Activated CD4-positive, alpha-beta T cell treated with anti-CD3 and anti-CD28 coated beads, Interleukin-2, amount 50 U/mL, for 4 hours (primary cell): ENCODE results near the gene GSTM3.
"Not testable (repeated sequence)": the region's sequence is repeated elsewhere in the genome, so short reads cannot be mapped to it uniquely, and the experiment has no call there.

Experiments
- DNase-seq, 2 experiments: peaks; one replicate each; pipeline ENCODE4 v3.0.0-alpha.2; 2020

Gene GSTM3

DNA sequence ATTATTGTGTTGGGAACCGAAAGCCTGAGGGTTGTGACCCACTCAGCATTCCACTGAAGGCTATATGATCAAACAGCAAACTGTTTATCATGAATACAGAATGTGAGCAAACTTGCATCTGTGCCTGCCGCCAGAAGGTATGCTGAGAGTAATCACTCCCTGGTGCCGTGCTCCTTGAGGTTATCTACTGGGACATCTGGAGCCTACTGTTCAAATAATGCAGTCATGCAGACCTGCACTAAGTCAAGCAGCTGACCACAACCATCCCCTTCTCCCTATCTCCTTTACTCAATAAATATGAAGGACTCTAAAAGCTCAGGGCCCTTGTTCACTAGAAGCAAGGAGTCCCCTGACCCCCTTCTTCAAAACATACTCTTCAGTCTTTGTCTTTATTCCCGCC is 15.3 kb downstream of the GSTM3 start:
- no peak for DNase-seq

DNA sequence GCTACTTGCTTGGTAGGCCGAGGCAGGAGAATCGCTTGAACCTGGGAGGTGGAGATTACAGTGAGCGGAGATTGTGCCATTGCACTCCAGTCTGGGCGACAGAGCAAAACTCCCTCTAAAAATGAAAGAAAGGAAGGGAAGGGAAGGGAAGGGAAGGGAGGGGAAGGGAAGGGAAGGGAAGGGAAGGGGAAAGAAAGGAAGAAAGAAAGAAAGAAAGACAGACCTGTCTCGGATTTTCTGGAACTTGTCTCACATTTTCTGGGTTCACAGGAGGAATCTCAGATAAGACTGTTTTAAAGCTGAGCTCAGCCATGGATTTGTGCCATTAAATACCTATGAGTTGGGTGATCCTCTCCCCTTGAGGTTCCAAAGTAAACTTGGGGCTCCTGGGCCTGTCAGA is 15.9 kb downstream of the GSTM3 start:
- no peak for DNase-seq

DNA sequence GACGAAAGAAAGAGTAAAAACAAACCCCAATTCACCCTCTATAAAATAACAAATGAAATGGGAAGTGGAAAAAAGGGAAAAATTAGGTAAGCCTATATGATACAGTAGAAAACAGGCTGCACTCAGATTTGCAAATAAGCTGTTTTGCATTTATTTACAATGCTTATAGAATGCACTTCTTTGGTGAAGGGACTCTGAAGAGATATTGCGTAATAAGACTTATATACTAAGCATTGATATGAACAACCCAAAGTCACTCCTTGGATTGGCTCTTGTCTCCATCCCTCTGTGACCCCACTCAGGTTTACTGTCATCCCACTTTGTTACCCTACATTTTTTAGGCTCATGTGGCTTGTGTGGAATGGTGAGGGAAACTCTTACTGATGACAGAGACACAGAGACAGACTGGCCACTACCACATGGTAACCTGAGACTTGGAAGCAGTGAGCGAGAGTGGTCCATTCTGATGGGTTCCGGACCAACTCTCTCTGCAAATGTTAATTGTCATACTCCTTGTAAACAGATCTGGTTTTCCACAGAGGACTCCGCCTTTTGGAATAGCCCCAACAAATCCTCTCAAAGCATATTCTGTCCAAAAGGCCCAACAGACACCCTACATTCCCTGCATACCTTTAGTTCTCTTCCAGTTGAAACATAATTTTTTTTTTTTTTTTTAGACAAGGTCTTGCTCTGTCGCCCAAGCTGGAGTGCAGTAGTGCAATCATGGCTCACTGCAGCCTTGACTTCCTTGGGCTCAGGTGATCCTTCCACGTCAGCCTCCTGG is 17.7 kb downstream of the GSTM3 start:
- DNase-seq, result no peak

DNA sequence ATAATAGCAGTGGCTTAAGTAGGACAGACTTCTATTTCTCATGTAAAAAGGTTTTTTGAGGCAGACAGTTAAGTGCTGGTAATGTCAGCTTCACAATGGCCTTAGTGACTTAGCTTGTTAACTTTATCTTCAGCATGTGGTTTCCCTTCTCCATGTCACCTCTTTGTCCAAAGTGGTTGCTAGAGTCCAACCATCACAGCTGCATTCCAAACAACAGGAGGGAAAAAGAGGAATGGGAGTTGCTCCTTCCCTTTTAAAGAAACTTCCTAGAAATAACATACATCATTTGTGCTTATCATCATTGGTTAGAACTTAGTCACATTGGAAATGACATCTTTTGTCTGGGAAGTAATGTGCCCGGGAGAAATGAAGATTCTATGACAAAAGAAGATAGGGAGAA is 18.9 kb downstream of the GSTM3 start:
- no peak for DNase-seq

DNA sequence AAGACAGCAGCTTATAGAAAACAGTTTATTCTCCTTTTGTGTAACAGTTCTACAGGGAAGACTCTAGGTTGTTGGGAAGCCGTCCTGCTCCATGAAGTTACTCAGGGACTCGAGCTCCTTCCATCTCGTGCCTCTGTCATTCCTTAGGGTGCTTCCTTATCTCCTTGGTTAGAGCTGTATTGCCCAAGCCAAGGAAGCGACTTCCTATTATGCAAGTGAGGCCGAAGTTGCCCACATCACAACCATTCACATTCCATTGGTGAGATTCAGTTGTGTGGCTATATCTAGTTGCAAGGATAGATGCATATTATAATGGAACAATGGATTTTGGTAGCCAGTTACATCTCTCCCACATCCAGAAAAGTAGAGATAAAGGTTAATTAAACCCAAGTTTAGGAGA is 19.8 kb downstream of the GSTM3 start:
- no peak for DNase-seq

DNA sequence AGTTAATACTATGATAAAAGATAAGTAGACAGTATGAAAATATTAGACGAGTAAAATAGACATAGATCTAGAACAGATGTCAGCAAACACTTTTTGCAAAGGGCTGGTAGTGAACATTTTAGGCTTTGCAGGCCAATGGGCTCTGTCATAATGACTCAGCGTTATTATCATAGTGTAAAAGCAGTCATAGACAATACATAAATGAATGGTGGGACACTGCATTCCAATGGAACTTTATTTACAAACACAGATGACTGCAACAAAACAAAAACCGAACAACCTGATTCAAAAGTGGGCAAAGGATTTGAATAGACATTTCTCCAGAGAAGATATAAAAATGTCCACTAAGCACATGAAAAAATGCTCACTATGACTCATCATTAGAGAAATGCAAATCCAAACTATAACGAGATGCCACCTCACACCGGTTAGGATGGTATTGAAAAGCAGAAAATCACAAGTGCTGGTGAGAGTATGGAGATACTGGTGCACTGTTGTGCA is 21.5 kb downstream of the GSTM3 start:
- DNase-seq, result no peak

DNA sequence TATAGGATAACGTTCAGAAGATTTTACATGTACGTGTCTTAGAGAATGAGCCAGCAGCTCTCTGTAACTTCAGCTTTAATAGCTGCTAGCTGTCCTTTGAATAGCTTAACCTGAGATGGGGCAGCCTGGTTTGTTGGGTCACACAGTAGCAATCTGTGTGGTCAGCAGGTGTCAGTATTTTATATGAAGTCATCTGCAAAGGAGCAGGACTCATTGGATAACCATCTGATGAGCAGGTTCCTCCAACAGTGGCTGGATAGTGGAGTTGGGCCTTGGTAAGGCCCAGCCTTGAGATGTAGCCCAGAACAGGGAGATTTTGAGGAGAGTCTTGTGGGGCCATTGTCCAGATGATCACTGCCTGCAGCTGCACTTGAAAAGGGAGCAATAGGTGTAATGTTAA is 22.3 kb downstream of the GSTM3 start:
- no peak for DNase-seq

DNA sequence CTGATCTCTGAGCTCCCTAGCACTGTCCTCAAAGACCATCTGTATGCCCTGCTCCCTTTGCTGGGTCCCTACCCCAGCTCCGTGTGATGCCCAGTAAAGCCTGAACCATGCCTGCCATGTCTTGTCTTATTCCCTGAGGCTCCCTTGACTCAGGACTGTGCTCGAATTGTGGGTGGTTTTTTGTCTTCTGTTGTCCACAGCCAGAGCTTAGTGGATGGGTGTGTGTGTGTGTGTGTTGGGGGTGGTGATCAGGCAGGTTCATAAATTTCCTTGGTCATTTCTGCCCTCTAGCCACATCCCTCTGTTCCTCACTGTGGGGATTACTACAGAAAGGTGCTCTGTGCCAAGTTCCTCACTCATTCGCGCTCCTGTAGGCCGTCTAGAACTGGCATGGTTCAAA is 23.1 kb downstream of the GSTM3 start:
- no peak for DNase-seq

DNA sequence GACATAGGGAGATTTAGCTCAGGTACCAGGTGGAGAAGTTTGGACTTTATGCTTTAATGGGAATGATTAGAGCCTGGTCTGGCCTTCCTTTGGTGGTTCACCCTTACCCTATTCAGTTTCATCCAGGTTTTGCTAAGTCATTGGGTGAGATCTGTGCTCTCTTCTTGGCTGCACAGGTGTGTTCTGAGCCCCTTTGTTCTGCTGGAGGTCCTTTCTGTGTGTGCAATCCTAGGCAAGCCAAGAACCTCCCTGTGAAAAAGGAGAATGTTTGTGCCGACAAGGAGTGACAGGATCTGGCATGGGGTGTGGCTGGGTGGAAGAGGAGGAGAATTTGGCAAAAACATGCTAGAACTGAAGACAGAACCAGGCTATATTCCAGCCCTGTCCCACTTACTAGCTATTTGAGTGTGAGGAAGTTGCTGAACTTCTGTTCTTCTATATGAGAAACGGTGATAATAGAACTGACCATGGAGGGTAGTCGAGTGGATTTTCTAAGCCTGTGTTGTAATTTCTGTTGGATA is 24.2 kb downstream of the GSTM3 start:
- no peak for DNase-seq

DNA sequence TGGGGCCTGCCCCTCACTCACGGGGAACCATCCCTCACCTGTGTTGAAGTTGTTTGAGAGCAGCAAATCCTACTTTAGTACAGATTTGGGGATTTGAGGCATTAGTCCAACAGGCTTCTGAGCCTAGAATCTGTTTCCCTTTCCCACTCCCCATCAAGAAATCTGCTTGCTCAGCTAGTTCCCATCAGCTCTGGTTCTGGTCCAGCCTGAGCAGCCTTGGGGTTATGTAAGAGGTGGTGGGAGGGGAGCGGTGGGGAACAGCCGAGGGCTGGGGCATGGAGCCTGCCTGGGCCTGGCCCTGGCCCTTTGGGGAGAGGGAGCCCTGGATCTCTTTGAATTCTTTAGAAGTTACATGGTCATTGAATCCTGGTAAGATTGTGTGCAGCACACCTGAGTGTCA is 24.7 kb downstream of the GSTM3 start:
- DNase-seq, result no peak

DNA sequence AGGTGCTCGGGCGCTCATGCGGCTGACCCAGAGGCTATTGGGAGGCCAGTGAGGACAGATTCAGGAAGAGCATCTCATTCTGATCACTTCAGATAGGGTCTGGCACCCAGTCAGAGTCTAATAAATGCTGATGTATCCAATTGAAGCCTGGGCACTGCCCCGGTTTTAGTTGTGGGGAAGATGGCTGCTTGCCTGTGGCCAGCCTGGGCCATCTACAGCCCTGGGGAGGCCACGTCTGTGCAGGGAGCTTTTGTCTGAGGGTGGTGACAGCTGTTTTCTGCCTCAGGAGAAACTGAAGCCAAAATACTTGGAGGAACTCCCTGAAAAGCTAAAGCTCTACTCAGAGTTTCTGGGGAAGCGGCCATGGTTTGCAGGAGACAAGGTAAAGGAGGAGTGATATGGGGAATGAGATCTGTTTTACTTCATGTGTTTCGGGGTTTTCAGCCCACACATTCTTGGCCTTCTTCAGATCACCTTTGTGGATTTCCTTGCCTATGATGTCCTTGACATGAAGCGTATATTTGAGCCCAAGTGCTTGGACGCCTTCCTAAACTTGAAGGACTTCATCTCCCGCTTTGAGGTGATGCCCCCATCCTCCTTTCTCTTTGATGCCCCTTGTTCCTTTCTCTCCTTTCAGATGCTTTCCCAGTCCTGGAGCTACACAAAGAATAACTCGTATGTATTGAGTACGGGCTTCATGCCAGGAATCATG is 26.0 kb downstream of the GSTM3 start:
- no peak for DNase-seq

DNA sequence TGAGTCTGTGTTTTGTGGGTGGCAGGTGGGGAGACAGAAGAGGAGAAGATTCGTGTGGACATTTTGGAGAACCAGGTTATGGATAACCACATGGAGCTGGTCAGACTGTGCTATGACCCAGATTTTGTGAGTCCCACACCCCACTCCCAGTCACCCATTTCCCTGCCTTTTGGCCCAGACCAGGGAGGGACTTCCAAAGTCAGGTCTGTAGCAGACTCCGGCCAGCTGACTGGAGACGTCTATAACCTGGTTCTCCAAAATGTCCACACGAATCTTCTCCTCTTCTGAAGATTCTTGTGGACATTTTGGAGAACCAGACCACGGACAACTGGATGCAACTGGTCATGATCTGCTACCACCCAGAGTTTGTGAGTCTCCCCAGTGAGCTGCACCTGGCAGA is 27.2 kb downstream of the GSTM3 start:
- no peak for DNase-seq

DNA sequence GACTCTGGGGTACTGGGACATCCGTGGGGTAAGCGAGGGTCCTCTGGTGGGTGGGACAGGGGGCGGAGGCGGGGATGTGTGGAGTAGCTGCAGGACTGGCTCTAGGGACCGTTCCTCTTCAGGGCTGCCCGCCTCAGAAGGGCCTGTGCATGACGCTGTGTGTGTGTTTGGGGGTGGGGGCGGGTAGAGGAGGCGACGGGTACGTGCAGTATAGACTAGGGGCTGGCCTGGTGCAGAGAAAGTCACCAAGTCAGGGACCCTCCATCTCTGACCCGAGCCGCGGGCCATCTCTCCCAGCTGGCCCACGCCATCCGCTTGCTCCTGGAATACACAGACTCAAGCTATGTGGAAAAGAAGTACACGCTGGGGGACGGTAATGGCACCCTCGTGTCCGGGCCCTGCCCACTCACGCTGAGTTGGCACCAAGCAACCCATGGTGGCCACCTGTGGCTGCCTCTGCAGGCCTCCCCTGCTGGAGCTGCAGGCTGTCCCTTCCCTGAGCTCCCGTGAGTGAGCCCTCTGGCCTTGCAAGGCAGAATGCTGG is 28.4 kb downstream of the GSTM3 start:
- DNase-seq, result no peak

DNA sequence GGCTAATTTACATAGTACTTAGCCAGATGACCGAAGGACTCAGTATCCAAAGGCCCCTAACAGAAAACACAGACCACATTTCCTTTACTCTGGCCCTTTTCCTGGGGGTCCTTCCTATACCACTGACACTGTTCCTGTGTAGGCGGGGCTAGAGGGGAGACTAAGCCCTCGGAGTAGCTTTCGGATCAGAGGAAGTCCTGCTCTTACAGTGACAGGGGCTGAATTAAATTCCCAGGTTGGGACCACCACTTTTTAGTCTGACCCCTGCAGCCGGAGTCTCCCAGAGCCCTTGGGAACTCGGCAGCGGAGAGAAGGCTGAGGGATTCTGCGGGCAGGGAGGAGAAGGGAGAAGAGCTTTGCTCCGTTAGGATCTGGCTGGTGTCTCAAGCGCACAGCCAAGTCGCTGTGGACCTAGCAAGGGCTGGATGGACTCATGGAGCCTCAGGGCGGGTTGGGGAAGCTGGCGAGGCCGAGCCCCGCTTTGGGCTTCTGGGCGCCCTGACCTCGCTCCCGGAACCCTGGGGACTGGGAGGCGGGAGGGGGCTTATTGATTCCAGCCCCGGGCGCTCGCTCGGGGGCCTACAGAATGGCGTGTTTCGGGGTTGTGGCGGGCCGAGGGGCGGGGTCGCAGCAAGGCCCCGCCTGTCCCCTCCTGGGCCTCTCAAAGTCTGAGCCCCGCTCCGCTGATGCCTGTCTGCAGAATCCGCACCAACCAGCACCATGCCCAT is 29.1 kb downstream of the GSTM3 start, which contains the start of gene GSTM5:
GSTM5 (plus strand) TSS at position 659 of the 728 bp plus-strand sequence; CDS start at position 721, 62 bp downstream.
- not testable (repeated sequence) for DNase-seq

DNA sequence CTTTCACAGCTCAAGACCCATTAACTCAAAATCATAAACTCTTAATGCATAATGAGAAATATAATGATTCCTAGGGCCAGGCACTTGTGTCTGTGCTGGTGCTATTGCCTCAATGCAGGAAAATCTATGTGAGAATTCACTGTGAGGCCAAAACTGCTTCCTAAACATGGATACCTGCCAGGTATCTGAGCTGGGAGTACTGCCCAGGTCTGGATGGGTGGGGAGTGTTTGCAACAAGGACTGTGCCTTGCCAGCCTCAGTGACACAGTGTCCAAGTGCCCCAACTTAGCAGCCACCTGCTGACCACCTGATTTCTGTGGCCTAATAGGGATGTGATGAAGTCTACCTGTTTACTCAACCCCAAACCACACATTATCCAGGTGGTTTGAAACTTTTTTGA is 31.0 kb downstream of the GSTM3 start:
- not testable (repeated sequence) for DNase-seq

DNA sequence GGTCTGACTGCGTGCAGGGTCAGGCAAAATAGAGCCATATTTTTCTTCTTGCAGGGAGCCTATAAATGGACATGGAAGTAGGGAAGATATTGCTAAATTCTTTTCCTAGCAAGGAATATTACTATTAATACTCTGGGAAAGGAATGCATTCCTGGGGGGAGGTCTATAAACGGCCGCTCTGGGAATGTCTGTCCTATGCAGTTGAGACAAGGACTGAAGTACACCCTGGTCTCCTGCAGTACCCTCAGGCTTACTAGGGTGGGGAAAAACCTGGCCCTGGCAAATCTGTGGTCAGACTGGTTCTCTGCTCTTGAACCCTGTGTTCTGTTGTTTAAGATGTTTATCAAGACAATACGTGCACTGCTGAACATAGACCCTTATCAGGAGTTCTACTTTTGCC is 31.9 kb downstream of the GSTM3 start:
- not testable (repeated sequence) for DNase-seq

DNA sequence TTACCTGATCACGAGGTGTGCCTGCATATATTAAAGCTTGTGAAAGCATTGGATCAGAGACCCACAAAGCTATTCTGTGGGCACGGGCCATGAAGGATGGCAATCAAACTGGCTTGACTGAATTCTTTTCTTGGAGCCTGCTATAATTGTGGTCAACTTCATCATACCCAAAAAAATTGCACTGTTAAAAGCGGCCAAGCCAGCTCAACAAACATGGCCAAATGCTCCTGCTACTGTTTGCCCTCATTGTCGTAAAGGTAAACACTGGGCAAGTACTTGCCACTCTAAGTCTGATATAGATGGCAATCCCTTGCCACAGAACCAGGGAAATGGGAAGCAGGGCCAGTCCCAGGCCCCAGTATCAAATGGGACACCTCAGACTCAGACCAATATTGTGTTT is 35.4 kb downstream of the GSTM3 start:
- DNase-seq, result no peak

DNA sequence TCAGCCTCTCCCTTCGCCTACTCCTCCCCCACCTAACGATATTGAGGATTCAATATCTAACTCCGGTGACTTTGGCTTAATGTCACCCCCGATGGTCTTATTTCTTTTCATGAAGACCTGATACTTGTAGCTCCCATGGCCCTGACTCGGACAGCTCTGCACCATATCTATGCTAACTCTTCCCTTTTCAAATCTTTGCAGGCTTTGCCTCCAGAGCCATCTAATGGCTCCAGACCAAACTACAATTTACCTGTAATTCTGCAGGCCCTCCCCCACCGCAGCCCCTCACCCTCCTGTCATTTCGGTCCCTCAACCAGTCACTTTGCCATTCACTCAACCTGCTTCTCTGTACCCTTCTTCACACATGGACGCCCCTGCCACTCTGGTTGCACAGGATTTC is 36.7 kb downstream of the GSTM3 start:
- no peak for DNase-seq

DNA sequence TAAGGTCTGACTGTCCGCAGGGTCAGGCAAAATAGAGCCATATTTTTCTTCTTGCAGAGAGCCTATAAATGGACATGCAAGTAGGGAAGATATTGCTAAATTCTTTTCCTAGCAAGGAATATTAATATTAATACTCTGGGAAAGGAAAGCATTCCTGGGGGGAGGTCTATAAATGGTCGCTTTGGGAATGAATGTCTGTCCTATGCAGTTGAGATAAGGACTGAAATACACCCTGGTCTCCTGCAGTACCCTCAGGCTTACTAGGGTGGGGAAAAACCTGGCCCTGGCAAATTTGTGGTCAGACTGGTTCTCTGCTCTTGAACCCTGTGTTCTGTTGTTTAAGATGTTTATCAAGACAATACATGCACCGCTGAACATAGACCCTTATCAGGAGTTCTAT is 37.9 kb downstream of the GSTM3 start:
- not testable (repeated sequence) for DNase-seq

DNA sequence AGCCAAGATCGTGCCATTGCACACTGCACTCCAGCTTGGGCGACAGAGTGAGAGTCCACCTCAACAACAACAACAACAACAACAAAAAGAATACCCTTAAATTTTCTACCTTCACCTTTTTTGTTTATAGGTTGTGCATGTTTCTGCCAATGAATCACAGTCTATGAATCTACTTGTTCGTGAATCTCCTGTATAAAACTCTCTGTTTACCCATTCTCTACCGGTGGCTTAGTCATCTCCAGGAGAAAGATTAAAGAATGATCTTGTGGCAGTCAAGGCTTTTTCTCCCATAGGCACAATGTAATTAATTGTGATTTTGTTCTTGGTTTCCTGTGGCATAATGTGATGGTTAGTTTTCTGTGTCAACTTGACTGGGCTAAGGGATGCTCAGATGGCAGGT is 43.0 kb downstream of the GSTM3 start:
- not testable (repeated sequence) for DNase-seq

DNA sequence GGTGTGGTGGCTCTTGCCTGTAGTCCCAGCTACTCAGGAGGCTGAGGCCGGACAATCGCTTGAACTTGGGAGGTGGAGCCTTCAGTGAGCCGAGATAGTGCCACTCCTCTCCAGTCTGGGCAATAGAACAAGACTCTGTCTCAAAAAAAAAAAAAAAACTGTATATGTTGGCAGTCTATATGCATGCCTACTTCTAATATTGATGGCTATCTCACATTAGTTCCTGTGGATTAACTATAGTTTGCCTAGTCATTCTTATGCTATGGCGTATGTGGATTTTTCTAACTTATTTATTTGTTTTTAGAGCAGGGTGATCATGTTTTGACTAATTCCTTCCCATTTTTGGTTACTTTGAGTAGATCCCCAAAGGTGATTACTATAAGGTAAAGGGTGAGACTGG is 43.8 kb downstream of the GSTM3 start:
- DNase-seq, result no peak

DNA sequence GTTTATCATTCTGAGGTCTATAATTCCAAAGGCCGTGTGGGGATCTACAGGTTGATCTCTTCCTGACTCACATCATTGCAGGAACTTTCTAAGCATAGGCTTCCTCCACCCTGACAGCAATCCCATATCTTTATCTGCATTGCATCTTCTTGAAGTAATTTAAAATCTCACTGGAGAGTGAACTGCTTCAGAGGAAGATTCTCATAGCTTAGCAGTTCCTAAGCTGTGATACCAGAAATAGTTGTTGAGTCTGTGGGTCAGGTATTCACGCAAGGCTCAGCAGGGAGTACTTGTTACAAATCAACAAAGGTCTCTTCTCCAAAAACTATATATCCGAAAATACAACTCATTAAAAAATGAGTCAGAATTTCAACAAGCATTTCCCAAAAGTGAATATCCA is 45.7 kb downstream of the GSTM3 start:
- not testable (repeated sequence) for DNase-seq

DNA sequence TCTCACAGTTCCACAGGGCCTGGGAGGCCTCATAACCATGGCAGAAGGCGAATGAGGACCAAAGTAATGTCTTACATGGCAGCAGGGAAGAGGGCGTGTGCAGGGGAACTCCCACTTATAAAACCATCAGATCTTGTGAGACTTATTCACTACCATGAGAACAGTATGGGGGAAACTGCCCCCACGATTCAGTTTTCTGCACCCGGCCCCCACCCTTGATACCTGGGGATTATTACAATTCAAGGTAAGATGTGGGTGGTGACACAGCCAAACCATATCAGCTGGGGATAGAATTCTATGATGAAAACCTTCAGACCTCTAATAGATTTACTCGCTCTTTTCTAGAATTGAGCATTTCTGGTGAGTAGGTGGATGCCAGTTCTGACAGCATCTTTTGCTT is 46.4 kb downstream of the GSTM3 start:
- DNase-seq, result not testable (repeated sequence)
